RCC 7860 (cell line): ENCODE data around the gene IGFBP7.
A peak's percentile ranks its signal among the peaks of the same experiment; 100 is the strongest.

ENCODE experiments used
- DNase-seq: peaks from one replicate; pipeline ENCODE4 v3.0.0-alpha.2; 2015; ENCODE audit warnings: low spot score
- FAIRE-seq: peaks from 2 replicates; lab custom pipeline; 2012; peaks lifted over from hg19 to GRCh38; lab: Jason Lieb, UNC

Gene IGFBP7

DNA sequence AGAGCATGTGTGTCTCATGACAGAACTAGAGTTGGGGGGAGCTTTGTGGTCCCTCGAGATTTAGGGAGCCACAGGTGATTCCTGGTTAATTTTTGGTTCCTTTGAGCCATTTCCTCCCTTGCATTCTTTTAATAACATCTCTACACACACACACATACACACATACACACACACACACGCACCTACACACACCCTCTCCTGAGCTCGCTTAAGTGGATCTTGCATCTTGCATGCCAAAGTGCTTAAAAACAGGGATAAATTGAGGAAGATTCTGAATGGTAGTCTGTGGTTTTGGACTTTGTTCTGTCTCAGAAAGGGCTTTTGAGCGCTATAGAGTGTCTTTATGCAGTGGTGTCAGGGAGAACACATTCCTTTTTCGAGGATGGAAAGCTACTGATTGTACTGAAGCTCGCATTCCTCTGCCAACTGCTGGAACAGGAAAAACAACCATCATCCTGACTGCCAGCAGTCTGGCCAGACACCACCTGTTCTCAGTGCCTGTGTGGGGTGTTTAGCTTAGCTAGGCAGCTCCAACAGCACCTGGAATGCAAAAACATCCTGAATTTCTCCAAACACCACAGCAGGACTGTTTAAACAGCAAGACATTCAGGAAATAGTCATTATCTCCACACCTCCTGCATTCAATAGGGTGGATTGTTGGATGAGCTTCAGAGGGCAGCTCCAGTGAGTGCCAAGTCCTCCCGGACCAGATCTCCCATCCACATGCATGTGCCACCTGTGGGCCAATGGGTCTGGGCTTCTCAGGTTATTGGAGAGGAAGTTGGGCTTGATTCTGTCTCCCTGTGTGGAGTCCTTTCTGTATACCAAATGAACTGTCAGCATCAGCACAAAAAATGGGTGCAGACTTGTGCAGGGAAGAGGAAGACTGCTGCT, 21.9 kb upstream of the IGFBP7 start:
- FAIRE-seq: no peak
- no peak for DNase-seq

DNA sequence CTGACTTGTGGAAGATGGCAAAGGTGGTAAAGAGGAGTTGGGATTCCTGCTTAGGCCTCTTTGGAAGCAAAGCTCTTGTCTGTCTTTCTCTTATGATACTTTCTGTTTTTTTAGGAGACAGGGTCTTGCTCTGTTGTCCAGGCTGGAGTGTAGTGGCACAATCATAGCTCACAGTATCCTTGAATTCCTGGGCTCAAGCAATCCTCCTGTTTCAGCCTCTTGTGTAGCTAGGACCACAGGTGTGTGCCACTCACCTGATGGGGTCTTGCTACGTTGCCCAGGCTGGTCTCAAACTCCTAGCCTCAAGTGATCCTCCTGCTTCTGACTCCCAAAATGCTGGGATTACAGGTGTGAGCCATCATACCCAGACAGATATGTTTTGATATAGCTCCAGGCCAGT, 19.3 kb upstream of the IGFBP7 start:
- no peak for DNase-seq
- no peak for FAIRE-seq

DNA sequence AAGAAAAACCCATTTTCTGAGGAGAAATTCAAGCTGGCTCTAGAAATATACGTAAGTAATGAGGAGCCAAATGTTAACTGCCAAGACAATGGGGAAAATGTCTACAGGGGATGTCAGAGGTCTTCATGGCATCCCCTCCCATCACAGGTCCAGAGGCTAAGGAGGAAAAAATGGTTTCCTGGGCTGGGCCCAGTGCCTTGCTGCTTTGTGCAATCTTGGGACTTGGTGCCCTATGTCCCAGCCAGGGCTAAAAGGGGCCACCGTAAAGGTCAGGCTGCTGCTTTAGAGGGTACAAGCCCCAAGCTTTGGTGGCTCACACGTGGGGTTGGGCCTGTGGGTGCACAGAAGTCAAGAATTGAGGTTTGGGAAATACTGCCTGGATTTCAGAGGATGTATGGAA, 17.2 kb upstream of the IGFBP7 start:
- DNase-seq (no peak), FAIRE-seq (no peak)

DNA sequence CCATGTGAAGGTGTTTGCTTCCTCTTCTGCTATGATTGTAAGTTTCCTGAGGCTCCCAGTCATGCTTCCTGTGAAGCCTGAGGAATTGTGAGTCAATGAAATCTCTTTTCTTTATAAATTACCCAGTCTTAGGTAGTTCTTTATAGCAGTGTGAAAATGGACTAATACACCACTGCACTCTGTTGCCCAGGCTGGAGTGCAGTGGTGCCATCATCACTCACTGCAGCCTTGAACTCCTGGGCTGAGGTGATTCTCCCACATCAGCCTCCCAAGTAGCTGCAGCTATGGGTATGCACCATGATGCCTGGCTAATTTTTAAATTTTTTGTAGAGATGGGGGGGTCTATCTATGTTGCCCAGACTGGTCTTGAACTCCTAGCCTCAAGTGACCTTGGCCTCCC, 15.8 kb upstream of the IGFBP7 start:
- FAIRE-seq: no peak
- DNase-seq: no peak

DNA sequence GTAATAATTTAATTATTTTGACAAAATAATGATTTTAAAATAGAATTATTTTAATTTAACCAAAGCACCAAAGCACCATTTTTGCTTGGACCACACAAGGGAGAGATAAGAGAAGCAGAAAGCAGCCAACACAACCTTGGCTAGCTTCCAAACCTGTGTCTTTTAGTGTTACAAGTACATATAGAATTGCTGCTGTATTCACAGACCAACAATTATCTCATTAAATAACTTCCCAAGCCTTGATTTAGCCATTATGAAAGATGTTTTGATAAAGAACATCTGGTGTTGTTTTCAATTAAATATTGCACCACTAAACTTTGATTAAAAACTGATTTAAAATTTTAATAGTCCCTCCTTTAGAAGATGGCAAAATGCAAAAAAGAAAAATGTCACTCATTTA, 14.0 kb upstream of the IGFBP7 start:
- DNase-seq (no peak), FAIRE-seq (no peak)

DNA sequence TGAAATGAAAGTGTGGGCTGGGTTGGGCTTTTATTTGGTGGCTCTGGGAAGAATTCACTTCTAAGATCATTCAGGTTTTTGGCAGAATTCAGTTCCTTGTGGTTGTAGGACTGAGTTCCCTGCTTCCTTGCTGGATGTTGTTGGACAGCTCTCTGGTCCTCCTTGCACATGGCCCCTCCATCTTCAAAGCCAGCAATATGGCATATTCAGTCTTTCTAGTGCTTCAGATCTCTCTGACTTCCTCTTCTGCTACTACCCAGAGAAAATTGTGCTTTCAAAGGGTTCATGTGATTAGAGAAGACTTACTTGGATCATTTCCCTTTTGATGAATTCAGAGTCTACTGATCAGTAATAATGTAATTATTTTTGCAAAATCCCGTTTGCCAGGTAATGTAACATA, 12.8 kb upstream of the IGFBP7 start:
- no peak for FAIRE-seq
- no peak for DNase-seq

DNA sequence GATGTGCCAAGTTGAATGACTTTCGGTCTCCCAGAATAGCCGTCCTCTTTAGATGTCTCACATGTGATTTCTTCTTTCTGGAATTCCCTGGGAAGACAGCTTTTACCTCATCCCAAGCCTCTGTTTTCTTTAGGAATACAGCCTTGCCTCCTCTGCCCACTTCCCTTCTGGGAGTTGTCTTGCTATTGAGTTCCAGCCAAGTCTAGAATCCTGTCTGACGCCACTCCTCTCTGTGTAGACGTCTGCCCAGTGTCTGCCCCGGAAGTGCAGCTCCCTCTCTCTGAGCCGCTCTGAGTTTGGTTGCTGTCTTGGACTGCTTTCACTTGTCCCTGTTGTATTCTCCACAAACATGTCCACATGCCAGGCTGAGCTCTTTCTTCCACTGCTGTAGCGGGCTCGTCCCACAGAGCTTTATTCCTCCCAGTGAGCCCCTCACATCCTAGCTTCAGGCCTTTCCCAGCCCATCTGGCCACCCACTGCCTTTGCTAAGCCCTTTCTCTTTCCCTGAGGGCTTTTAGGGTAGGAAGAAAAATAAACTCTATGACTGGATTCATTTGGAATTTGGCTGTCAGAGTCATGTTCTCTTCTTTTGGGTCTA, 9.0 kb upstream of the IGFBP7 start:
- no peak for FAIRE-seq
- peak; percentile 44 for DNase-seq

DNA sequence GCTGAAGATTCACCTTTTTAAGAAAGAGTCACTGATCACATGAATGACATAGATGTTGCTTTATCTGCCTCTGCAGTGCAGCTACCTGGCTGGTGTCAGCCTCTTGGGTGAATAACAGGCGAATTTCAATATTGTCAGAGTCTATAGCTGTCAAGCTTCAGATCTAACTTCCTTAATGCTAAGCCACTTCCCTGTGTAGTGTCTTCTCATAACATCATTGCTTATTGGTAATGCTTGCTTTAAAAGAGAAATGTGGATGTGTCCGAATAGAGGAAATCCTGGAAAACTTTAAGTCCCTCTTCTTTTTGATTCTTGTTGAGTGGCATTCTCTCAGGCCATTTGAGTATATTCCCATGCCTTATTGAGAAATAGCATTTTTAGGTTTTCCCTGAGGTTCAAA, 7.3 kb upstream of the IGFBP7 start:
- FAIRE-seq (no peak), DNase-seq (no peak)

DNA sequence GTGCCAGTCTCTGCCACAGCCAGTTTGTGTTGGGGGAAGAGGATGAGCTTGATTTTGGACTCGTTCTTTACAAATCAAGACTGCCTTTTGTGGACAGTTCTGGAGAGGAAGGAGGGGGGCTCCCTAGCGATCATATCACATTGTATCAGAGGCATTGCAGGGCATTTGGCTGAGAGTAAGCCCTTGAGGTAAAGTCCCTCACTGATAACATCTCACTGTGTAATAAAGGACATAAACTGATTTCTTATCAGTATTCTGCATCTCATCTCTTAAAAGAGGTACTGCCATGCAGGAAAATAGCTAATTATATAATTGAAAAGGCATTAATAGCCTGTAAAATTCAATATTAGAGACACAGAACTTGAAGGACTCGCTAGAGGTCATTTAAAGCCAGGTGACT, 6.1 kb upstream of the IGFBP7 start:
- FAIRE-seq (no peak), DNase-seq (no peak)

DNA sequence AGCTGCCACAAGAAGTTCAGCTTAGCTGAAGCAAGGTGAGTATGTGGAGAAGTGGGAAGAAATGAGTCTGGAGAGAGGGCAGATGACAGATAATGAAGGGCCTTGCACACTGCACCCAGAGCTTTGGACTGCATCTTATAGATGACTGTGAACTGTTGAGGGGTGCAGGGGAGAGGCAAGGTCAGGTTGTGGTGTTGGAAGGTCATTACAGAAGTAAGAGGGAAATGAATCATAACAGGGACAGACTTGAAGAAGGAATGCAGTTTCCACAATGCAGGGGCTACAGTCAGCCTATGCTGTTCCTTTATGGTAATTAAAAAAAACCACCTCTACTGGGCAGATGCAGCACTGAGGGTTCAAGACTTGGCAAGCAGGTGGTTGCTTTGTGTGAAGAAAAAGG, 4.8 kb upstream of the IGFBP7 start:
- peak; percentile 43 for DNase-seq
- no peak for FAIRE-seq

DNA sequence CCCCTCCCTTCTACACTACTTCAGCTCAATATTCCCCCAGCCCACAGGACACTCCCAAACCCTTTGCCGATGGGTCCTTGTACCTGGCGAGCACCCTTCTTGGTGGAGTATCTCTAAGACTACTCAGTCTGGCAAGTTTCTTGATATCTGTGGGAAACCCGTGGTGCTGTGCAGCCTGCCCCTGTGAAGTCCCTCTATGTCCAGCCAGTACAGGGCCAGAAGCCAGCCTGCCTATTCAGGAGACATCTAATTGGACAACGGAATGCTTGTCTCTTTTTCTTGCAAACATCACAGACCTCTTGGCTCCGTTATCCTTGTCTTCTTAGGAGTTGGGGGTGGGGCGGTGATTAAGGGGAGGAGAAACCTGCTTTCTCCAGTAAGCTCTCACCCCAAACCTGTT, 3.7 kb upstream of the IGFBP7 start:
- DNase-seq: no peak
- FAIRE-seq: no peak

DNA sequence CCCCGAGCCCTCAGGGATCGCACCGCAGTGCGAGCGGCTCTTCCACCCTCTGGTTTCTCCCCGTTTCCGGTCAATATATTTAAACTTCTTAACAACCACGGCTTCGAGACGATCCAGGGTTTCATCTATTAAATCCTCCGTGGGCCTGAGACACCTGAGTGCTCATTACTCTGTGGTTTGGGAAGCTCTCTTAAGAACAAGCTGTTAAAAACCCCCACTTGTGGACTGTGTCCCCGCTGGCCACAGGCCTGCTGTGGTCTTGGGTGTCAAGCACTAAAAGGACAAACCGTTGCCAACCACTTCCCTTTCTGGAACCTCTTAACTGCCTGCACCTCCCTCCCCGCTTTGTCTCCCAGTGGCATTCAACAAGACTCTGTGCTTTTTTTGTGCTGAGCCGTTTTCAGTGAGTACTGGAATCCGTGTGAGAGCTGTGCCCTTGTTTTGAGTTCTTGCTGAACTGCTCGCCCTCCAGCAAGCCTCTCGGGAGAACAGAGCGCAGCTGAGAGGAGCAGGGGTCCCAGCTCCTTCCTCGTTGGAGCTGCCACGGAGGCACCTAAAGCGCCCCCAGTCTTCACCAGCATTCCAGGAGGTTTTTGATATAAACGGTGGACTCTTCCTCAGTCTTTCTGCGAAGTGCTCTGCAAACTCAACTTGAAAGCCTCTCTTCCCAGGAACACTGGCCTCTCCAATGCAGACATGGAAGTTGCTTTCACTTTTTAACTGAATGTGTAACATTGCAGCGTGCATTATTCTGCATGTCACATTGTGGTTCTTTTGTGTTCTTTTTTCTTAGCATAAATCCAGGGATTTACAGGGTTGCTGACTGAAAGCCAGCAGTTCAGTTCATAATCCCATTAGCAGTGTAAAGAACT, 691 bp upstream of the IGFBP7 start:
- FAIRE-seq (peak; percentile 22), DNase-seq (peak; percentile 51)

DNA sequence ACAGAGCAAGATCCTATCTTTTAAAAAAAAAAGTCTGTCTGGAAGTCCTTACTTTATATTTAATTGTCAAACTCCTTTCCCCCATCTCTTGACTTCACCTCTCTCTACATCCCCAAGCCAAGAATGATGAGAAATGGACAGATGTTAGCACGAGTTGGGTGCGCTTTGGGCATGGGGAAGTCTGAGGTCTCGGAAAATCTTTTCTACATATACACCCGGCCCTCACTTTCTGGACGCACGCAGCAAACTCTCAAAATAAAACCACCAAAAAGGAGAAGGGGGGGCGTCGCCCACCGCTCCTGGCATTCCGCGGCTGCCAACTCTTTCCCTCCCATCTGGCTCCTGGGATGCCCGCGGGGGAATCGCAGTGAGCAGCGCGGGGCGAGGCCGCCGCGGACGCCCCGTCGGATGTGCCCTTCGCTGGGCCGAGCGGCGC, 756 bp downstream of the IGFBP7 start:
- DNase-seq (no peak), FAIRE-seq (no peak)

DNA sequence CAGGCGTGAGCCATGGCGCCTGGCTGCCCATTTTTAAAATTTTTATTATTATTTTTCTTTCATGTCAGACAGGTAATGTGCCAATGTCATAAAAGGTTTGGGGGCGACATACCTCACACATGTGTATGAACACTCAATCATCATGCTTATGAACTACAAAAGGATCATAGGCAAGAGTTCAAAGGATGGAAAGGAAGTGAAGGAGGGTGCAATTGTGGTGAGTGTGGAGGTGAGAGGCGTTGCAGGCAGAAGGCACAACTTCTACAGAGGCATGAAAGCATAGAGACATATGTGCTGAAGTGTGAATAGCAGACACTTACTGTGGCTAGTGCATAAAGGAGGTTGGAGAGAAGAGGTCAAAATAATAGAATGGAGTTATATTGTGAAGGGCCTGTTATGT, 4.0 kb downstream of the IGFBP7 start:
- FAIRE-seq (no peak), DNase-seq (no peak)

DNA sequence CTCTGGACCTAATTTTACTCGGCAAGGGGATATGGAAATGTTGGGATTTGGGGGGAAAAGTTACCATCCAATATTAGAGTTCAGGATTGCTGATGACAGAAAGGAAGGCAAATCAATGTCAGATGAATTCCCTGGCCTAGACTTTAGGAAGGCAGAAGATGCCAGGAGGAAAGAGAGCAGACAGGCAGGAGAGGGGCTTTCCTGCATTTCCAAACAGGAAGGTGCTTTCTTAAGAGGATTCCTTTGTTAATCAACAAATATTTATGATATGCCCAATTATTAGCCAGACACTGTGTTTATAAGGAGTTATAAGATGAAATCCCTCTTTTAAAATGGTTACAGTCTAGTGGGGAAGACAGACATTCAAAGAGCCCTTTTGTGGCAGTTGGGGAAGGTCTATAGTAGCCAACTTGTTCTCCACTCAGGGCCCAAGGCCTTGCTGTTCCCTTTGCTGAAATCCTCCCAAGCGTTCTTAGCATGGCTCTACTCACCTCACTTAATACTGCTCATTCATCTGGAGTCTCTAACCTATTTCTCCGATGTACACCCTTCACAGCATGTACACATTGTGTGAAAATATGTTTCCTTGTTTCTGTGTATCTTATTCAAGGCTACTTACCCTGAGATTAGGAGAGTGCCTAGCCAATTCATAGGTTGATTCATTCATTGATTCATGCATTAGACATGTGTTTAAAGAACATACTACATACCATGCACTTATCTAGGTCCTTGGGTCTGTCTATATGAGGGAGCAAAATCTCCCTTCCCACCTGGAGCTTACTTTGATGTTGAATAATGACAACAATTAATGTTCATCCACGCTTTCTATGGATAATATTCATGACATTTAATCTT, 5.3 kb downstream of the IGFBP7 start:
- DNase-seq (no peak), FAIRE-seq (no peak)

DNA sequence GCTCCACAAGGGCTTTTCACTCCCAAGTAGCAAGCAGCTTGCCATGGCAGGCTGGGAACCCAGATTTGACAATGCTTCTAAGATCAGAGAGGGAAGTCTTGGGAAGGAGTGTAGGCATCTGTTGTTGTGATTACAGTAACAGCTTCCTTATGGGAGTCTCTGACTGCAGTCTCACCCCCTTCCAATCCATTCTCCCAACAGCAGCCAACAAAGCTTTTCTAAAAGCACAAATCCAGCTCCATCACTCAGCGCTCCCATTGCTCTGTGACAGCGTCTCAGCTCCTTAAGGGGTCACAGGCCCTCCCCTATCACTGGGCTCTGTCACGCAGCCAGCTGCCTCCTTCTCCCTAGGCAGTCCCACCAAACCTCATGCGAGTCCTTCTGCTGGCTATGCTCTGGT, 7.1 kb downstream of the IGFBP7 start:
- FAIRE-seq (no peak), DNase-seq (no peak)

DNA sequence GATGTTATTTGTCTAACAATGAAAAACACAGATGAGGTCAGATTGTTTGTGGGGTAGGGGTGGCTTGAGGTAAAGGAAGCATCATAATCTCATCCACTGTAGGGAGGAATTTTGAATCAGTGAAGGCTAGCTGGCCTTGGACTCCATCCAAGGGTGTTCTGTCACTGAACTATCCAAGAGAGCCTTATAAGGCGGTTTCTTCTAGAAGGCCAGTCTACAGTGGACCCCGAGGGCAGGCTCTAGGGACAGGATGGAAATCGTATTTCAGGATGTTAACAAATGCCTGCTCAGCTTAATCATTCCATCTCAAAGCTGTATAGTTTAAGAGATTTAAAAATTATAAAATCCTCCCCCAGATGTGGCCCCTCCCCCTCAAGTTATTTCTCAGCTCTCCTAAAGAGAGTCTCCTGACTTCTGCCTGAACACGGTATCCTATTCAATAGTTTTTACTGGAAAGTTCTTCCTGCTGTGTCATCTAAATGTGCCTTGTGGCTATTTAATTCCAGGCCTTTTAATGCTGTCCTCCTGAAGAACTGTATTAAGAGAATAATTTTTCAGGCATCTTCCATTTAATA, 8.0 kb downstream of the IGFBP7 start:
- DNase-seq: peak; percentile 91
- peak; percentile 85 for FAIRE-seq

DNA sequence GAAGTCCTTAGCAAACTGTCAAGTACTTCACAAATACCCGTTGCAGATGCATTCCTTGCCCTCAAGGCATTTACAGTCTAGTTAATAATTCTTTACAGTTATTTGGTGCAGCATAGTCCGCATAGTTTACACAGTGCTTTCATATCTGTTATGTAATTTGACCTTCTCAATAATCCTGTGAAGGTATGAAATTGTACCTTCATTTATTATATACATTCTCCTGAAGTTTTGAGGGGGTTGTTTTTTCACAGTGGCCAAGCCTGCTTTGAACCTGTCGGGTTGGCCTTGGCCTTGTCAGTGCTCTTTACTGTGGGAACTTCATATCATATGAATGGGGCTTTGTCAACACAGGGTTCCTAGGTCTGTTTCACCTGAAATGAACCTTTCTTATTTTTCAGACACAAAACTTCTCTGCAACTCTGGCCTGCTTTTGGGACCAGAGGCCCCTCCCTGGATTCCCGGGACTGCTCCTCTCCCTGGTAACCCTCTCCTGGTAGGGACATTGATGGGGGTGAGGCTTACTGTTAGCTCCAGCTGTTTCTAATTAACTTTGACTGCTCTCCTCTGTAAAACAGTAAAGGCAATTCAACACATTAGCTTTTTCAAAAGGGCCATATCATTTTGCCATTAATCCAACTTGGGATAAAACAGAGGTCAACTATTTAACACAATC, 9.1 kb downstream of the IGFBP7 start:
- FAIRE-seq (no peak), DNase-seq (no peak)

DNA sequence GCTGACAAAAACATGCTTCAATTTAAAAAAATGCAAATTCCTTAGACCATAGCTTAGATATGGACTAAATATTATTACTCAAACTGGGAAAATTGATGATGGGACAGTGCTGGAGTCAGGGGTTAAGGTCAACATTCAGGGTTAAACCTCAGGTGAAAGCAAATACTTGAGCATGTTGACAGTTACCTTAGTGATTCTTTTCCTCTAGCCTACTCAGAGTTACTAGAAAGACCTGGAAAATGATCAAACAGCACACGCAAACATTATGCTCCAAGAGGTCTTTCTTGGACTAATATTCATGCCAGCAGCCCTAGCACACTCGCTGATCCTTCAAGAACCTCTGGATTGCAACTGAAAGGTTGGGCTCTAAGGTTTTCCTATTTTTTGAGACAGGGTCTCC, 10.8 kb downstream of the IGFBP7 start:
- no peak for DNase-seq
- FAIRE-seq: no peak

DNA sequence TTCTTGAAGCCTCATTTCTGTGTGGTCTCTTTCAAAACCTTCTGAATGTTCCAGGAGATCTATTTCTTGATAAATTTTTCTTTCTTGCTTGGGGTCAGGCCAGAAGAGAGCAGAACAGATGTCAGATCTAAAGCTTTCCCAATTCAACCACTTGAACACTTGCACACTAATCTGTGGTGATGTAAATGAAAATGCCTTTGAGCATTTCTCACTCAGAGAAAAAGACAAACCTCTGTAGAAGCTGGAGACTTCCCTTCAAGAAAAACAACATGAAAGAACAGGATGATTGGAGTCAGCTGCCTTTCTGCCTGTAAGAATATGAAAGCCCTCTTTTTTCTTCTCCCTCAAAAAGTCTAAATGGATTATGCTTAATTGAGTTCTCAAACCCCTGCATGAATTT, 11.2 kb downstream of the IGFBP7 start:
- DNase-seq: no peak
- no peak for FAIRE-seq
